NCI-H226 (cell line): Measurements from ENCODE around the gene YPEL3.
"Not testable (repeated sequence)": the region's sequence is repeated elsewhere in the genome, so short reads cannot be mapped to it uniquely, and the experiment has no call there.

Source experiments
- DNase-seq: peaks from one replicate; pipeline ENCODE4 v3.0.0-alpha.2; 2015

Gene YPEL3

DNA sequence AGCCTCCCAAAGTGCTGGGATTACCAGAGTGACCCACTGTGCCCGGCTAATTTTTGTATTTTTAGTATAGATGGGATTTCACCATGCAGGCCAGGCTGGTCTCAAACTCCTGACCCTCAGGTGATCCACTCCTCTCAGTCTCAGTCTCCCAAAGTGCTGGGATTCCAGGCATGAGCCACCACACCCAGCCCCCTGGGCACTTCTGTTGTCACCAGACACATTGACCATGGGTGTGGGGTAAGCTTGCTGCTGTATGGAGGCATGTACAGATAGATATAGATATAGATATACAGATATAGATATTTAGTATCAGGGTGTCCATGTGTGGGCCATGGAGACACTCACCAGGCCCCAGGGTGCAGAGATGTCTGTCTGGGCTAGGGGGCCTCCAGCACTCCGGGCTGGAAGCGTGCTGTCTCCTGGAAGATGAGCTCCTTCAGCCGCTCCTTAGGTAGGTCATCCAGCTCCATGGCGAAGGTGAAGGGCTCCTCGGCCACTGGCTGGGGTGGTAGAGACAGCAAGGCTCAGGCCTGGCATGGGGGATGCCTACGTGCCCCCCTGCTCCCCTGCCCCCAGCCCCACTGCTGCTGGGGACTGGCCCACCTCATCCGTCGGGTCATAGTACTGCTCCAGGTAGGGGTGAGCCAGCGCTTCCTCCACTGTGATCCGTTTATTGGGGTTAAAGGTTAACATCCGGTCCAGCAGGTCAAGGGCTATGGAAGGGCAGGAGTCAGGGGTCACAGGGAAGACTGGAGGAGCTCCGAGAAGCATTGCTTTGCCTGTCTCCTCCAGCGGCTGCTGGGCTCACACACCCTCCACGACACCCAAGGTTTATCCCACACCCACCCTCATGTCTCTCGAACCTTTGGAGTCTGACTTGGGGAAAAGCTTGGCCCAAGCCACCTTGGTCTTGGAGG lies 20.5 kb upstream of the YPEL3 start:
- DNase-seq: no peak

DNA sequence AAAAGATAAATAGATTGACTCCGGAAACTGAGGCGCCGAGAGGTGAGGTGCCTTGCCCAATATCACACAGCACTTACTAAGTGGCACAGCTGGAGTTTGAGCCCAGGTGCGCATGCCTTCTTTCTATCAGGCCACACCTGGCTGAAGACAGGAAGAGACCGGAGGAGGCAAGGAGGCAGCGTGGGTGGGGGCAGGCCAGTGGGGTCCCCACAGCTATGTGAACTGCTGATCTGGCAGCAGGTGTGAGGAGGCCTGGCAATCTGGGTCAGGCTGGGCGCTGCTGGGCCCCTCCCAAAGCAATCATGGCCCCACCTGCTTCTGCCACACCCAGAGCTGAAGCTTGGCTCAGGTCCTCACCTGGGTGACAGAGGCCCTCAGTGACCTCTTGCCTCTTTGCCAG lies 19.2 kb upstream of the YPEL3 start:
- no peak for DNase-seq

DNA sequence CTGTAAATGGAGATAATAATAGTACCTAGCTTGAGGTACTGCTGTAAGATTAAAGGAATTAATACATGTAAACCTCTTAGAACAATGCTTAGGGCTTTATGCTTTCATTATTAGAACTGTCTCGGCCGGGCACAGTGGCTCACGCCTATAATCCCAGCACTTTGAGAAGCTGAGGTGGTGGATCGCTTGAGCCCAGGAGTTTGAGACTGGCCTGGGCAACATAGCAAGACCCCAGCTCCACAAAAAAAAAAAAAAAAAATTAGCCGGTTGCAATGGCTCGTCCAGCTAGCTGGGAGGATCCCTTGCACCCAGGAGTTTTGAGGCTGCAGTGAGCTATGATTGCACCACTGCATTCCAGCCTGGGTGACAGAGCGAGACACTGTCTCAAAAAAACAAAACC lies 18.8 kb upstream of the YPEL3 start:
- DNase-seq: not testable (repeated sequence)

DNA sequence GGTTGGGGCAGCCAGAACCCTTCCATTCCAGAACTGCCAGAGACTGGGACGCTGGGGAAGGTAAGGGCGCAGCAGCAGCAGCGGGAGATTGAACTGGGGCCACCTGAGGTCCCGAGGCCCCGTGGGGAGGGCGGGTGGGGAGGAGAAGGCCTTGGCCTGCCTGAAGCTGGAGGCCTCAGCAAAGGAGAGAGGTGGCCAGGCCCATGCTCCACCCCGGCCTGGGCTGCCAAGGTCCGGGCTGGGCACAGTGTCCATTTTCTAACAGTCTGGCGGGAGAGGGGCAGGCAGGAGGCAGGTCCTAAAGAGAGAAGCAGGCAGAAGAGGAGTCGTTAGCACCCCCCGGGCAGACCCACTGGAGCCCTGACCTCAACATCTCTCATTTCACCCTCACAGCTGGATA lies 18.4 kb upstream of the YPEL3 start:
- no peak for DNase-seq

DNA sequence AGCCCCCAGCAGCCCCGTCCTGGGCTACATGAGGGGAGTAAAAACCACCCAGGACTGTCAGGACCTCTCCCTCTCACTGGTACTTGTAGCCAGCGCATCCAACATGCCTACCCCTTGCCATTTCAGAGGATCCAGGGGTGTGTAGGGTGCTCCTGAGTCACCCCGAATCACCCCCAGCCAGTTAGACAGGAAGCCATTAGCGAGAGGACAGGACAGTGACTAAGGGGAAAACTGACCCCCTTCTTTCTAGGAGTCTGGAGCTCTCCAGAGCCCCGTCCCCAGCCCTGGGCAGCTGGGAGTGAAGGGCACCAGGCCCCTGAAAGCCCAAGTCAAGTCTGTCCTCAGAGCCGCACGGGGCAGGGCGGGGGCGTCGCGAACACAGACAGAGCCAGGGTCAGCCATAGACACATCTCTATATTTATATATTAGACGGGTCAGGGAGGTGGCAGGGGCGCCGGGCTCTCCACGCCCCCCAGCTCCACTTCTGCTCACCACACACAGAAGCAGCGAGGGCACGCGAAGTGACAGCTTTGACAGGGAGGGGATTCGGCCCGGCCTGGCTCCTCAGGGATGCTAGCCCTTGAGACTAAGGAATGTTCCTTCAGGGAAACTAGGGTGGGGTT lies 17.8 kb upstream of the YPEL3 start:
- no peak for DNase-seq

DNA sequence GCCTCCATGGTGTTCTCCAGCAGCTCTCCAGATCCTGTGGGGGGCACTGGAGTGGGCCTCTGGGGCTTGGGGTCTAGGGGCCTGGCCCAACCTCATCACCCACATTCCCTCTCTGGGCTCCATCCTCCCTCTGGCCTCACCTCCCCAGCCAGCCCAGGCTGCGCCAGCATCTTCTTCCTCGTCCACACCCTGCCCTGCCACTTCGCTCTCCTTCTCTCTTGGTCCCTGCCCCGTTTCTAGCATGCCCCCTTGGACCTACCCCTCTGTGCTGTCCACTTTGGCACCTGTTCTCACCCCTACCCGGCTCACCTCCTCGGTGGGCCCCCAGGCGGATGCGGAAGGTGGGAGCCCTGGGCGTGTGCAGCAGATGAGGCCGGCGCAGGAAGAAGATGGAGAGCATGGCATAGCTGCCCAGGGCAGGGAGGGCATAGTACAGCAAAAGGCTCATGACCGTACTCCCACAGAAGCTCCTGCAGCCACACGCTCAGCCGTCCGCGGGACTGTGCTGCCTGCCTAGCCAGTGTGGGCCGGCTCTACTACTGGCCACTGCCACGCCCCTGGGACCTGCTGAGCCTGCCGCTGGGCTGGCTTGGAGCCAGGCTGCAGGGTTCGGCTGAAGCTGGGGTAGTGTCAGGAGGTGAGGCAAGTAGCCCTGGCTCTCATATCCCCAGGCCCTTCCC lies 17.2 kb upstream of the YPEL3 start, which contains the start of gene GDPD3:
Gene GDPD3, minus strand, starts transcription at position 507 of the 680 bp plus-strand sequence. Its CDS starts 59 bp downstream, at position 448.
- peak; percentile 30 for DNase-seq

DNA sequence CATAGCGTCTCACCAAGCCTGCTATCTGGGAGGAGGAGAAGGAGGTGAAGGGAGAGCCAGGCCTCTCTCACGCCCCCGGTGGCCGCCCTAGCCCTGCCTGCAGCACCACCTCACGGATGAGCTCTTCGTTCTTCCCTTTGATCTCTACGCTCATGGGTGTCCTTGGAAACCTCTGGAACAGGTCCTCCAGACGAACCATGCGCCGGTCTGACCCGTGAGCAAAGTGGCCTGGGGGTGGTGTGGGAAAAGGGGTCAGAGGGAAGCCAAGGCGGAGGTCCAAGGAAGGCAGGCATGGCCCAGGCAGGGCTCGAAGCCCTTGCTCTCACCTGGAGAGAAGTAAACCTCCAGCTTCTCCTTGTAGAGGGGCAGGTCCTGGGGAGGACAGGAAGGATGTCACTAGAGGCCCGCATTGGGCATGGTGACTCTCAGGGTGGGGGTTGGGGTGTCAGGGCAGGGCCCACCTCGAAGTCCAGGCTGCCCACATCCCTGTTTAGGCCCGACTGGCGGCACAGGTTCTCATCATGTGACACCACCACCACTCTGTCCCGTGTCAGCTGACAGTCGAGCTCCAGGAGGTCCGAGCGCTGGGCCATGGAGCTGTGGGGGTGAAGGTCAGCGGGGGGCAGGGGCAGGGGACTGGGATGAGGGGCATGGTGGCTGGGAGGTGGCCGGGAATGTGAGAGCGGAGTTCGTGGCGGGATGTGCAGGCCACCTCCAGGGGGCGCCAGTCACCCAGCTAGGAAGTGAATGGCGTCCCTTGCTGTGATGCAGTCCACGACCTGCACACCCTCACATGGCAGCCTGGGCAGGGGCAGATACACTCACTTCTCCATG lies 16.4 kb upstream of the YPEL3 start:
- no peak for DNase-seq

DNA sequence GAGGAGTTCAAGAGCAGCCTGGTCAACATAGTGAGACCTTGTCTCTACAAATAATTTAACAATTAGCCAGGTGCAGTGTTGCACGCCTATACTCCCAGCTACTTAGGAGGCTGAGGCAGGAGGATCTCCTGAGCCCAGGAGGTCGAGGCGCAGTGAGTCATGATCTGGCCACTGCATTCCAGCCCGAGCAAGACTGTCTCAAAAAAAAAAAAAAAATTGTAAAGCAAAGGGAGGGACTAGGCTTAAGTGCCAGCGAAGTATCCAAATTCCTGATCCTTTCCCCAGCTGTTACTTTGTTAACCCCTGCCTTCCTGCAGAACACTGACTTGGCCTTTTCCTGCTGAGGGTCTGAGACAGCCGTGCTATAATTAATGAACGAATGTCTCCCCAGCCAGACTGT lies 14.6 kb upstream of the YPEL3 start:
- no peak for DNase-seq

DNA sequence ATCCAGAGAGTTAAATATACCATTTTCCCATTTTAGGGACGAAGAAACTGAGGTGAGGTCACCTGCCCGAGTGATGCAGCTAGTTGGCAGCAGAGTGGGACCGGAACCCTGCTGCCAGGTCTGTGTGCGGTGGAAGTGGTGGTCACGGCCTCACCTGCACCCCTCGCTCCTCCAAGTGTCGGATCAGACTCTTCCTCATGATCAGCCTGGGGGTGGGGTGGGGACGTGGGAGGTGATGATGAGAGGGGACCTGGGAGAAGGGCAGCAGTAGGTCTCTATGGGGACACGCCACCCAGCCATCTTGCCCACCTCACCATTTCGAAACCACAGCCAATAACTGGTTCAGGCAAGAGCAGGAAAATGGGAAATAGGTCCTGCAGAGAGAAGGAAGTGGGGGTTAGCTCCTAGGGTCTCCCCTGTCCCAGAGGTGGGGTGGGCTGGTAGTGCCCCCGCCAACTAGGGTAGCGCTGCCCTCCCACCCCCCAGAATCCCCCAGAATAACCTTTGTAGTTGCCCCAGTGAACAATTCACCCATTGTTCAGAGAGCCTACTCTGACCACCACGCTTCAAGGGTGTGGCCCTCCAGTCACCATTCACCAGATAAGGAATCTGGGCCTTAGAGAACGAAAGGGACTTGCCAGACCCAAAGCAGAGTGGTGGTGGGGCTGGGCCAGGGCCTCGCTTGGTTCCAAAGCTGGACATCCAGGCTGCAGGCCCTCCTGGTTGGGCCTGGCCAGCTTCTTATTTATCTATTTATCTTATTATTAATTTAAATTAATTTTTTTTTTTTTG lies 12.2 kb upstream of the YPEL3 start:
- no peak for DNase-seq

DNA sequence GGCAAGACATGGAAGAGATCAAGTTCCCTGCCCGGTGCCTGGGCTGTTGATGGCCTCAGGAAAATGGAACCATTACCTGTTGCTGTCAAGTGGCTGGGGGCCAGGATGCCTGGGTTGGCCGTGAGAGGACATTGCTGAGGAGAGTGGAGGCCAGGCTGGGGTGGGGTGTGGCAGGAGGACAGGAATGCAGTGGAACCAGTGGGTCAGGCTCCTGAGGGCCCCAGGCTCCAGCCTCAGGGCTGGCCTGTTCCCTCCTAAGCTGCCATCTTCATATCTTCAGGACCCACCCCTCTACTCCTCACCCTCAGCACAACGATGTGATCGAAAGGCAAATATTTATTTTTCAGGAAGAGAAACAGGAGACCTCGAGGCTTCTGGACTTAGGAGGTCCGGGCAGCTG lies 8.5 kb upstream of the YPEL3 start:
- no peak for DNase-seq

DNA sequence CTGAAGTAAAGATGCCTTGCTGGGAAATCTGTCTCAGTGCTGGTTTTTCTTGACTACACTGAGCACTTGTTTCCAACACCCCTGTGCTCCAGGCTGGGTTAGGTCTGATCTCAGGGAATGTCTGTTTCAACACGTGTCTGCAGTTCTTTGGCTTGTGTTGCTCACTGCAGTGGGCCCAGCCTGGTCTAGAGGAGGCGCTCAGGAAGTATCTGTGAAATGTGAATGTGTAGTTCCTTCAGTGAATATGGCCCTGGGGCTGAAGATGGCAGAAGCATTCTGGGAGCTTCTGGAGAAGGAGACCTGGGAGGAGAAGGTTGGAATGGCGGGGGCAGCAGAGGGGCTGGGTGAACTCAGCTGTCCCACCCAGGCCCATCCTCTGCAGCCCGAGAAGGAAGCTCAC lies 8.1 kb upstream of the YPEL3 start:
- no peak for DNase-seq

DNA sequence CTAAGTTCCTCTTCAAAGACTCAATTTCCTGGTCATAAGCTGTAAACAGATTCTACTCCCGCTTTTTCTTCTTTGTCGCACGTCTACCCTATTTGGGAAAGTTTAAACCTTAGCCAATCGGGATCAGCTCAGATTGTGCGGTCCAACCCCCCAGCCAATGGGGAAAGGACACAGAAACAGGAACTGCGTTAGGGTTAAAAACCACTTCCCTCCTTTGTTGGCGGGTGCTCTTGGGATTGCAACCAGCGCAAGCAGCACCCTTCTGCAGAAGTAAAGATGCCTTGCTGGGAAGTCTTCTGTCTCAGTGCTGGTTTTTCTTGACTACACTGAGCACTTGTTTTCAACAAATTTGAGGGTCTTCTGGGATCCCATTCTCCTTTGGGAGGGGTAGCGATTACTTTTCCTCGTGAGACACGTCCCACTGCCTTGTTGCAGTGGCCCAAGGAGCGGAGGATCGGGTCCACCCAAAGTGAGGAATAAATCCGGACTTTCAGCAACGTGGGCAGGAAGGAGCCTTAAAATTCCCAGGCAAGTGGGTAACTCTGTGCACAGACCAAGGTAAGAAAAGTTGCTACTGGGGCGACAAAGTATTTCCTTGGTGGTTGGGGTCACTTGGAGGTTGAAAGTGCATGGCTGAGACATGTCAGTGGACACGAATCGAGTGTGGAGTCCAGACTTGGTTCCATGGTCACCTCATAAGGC lies 1.0 kb upstream of the YPEL3 start:
- DNase-seq: no peak

DNA sequence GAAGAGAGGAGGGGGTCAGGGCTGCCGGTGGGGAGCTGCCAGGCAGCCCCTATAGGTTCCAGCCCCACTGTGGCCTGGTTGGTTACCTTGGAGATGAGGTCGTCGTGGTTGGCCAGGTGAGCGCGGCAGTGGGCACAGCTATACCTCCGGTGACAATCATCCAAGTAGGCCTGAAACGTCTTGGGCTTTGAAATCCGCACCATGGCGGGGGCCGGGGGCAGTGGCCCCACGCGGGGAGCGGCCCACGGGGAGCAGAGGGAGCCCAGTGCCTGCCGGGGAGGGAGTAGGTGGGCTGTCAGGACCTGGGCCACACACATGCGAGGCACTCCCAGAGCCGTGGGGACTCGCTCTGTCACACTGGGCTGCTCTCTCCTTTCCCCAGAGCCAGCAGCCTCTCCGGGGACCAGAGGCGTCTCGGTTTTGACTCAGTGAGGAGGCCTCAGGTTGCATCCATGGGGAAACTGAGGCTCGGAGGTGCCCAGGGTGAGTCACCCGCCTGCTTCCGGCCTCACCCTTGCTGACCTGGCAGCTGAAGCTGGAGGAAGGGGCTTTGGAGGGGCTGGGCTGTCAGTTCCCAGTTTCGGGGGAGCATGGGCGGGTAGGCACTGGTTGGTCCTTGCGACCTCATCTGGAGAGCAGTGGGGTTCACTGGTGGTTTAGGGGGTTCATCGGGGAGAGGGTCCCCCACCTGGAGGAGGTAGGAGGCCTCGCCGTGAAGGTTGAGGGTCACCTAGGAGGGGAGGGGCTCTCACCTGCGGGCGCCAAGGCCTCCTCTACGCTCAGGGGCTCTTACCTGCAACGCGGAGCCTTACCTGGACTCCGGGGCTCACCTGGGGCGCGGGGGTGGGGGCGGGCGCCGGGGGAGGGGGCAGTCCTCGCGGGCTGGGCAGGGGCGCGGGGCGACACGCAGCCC lies 591 bp downstream of the YPEL3 start:
- DNase-seq: no peak

DNA sequence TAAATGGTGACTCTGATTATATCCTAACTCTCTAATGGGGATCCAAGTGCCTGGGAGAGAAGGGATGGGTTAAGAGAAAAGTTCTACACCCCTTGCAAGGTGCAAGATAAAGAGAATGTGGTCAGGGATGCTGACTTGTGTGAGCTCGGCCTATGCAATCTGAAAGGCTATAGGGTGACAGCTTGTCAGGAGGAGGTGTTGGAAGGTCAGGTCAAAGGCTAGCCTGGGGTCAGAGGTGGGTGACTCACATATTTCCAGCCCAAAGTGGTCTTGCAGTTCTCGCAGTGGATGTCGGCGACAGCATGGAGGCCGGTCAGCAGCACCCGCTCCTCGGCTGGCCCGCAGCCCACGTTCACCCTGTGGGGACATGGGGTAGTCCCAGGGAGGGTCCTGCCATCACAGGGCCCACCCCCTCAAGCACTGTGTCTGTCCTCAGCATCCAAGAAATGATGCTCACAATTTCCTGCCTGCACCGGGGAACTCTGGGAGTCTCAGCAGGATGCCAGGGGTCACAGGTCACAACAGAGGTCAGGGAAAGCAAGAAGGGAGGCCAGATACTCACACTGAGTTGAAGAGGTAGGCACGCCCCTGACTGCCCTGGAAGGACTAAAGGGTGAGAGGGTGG lies 1.4 kb downstream of the YPEL3 start:
- no peak for DNase-seq

DNA sequence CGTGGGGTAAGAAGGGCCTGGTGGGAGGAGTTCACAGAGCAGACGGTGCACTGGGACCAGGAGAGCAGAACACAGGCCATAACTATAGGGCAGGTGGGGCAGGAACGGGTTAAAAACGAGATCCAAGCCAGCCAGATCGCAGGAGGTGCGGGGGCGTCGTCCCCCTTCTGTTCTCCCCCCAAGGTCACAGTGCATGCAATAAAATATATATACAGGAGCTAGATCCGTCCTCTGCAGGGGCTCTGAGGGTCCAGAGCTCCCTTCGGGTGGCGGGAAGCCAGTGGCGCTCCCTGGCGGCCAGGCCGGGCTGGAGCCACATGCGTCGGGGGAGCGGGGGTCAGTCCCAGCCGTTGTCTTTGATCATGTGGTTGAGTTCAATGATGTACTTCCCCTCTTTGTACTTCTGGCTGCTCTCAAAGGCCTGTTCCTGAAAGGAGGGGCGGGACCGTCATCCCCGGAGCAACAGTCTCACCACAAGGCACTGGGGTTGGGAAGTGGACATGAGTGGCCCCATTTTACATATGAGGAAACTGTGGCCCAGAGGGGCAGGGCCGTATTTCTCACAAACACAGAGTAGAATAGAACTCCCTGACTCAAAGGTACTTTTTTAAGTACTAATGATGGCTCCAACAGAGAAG lies 3.5 kb downstream of the YPEL3 start:
- DNase-seq: no peak

DNA sequence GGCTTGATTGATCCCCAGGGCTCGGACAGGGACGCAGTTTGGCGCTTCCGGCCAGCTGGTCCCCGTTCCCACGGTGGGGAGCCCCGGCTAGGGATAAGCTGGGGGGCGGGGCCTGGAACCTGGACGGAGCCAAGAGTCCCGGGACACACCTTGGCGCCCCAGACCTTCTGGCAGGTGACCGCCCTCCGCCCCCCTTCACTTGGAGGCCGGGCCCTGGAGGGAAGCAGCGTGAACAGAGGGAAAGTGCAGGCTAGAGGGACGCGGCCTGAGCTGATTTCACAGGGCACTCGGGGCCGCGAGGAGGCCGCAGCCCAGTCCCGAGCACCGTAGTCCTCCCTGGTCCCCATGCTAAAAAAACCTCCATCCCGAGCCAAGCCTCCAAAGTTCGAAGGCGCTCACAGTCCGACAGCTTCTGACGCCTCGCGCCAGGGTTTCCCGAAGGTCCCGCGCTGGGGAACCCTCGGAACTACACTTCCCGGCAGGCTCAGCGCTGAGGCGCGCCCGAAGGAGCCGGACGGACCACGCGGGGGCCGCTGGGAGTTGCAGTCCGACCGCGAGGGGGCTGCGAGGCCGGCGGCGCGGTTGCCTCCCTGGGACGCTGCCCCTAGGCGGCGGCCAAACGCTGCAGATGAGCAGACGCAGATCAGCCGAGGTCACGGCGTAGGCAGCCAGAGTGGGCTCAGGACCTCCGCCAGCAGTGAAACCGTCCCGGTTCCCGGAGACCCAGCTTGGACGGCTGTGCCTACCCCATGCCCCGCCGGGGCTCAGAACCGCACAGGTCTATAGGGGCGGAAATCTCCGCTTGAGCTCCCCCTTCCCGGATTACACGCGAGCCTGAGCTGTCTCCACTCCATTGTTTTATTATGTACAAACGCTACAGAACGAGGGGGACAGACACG lies 4.3 kb downstream of the YPEL3 start, which contains the start of gene TBX6:
Gene TBX6, minus strand, starts transcription at position 451 of the 899 bp plus-strand sequence. CDS start 731 bp downstream, outside the sequence.
- DNase-seq: peak; percentile 86

DNA sequence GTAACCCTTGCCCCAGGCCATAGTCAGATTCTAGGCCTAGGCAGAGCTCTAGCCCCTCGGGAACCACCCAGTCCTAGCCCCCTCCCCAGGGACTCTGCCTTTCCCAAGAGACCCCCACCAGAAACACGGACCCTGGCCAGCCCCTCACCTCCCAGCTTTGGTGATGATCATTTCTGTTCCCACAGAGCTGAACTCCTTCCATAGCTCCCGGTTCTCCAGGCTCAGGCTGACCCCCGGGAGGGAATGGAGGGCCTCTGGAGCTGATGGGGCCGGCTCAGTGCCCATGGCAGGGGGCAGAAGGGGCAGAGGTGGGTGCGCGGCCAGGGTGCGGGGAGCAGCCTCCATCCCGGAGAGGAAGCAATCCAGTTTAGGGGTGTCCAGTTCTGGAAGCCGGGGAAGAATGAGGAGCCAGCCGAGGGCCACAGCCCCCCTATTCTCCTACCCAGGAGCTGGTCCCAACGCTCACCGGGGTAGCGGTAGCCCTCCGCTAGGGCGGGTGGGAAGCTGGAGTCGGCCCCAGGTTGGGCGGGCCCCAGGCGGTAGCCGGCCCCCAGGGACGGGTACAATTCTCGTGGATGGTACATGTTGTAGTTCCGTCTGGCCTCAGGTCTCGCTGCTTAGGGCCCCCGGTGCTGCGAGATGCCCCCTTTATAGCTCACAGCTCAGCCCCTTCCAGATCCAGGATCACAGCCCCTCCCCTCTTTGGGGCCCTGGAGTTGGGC lies 5.2 kb downstream of the YPEL3 start:
- no peak for DNase-seq
